ENCODE data around the gene CD36.

Gene CD36

GRCh38 chr7:80708123-80708522 is 69.7 kb downstream of the CD36 start:
- DNase-seq = no peak

GRCh38 chr7:80711531-80711930 is 73.1 kb downstream of the CD36 start:
- DNase-seq = no peak

DNA sequence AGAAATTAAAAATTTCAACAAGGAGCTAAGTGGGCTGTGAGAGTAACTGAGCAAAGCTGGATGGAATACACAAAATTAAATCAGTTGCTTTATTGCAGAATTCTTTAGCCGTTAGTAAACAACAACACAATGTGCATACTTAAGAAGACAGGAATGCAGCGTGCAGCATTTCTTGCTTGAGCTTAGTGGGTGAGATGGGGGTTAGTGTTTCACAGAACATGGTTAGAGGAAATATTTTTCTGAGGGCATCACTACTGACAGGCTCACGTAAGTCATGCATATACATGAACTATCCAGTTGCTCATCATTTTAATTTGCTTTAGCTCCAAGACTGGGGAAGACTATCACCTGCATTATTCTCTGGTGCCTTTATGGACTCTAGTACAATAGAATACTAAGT is 80.8 kb downstream of the CD36 start:
- no peak for DNase-seq

DNA sequence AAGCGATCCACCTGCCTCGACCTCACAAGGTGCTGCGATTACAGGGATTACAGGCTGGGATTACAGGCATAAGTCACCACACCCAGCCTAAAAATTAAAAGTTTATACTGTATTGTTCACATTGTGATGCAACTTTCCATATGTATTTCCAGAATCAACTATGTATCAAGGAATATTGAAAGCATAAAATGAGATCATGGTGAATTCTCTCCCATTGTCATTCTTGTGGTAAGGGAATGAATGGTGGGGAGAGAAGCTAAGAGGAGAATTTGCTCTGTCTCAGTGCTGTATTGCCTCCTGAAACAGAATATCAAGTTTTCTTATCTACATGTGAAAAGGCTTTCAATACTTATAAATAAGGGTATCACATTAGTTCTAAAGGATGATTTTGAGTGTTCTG is 81.7 kb downstream of the CD36 start:
- DNase-seq = no peak

DNA sequence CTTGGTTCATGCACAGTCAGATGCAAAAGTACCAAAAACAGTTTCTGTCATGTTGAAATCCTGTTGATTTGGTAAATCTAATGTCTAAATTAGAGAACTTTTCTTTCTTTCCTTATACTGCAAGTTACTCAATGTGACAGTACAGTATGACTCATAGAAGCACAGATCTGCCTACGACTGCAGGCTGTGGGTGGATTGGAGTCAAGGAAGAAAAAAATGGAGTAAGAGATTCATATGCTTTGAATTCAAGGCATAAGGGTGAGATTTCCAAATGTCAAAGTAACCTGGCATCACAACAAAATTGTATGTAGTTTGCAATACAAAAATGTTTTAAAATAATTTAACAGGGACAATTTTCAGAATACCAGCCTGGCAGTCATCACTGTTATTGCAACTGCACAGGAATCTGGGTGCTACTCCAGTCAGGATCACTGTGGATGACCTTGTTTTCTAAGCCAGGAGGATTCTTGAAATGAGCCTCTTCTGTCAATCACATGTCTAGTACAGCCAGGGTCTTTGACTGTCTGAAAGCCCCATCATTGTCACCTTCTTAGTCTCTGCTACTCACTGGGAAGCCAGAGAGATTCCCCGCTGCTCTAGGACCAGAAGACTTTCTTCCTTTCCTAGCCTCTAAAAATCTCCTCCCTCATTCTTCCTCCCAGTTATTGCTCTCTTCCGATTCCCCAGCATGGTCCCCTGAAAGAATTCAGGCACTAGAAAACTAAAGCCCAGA is 83.6 kb downstream of the CD36 start:
- peak; percentile 24 for DNase-seq

DNA sequence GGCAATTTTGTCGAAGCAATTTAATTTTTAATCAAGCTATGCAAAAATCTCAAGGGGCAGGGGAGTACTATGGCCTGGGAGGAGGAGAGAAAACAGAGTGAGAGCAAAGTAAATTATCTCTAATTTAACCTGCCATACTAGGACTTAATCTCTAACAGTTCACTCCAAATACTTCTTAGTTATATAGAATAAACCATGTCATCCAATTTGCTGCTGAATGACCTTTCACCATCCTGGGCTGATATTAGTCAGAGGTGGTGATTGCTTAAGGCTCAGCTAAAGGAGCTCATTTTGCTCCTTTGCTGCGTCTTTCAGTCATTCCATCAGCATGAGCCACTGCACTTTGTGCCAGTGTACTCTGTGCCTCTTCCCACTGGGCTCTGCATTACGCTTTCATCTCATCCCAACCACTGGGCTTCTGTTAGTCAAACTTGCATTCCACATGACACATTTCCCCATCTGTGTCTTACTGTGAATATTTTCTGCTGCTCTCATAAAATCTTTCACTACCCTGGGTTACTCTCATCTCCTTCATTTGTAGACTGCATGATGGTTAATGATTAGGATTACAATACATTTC is 84.3 kb downstream of the CD36 start:
- DNase-seq = no peak

DNA sequence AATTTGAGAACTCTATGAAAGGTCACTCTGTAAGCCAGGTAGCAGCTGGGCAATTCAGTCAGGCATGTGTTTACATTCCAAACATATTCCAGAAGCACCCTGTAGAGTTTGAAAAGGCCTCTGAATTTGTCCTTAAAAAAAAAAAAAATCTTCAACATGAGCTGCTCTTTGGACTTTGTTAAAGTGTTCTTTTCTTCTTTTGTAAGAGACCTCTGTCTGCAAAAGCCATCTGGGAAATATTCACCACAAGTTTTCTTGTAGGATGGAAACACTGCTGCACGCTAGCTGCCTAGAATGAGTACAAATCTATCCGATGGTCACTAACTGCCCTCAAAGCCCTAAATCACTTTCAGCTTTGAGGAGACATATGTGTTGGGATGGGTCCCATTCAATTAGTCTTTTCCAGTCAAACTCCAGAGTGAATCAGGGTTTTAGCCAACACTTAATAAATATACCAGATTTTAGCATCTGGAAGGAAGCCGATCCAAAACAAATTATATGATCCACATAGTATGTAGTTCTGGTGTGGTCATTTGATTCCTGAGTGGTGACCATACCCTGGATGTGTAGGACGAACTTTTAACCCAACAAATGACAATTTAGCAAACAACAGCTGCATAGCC is 85.9 kb downstream of the CD36 start:
- DNase-seq = no peak

GRCh38 chr7:80725181-80725611 is 86.8 kb downstream of the CD36 start:
- DNase-seq = no peak

Measured in DMS53 (cell line).